Measurements from ENCODE around the gene KCNJ1.

GRCh38 chr11:128908391-128909246 lies 41.5 kb upstream of the KCNJ1 start:
- TF ChIP-seq CTCF (IDR thresholded peaks at IDR 0.05; ENCODE audit: low read depth, low read length) (no peak), MYC (IDR thresholded peaks at IDR 0.05; ENCODE audit: low read depth, low read length) (no peak), POLR2A (IDR thresholded peaks at IDR 0.05; ENCODE audit: extremely low read depth, insufficient read length) (no peak)
